ENCODE results near the gene DST.

Gene DST

DNA sequence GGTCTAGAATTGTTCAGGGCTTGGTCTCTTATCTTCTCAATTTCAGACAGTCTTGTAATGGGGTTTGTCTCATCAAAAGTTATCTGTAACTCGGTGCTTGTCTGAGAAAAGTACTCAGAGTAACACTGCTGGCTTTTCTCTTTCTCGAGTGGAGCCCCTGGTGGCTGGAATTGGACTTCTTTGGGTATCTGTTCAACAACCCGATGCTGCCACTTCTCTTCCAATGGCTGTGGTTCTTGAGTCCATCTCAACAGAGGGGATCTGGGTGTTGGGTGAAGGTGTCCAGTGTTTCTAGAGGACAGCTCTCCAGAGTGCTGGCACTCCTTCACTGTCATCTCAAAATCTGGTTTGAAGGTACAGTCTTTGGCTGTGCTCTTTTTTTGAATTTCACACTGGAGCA, 24.6 kb downstream of the DST start:
- Mint-ChIP-seq H3K27me3 (no peaks in the 10 kb centered on the region), H3K9me3 (no peaks in the 10 kb centered on the region), H3K36me3 (ENCODE audit: low read depth) (no peaks in the 10 kb centered on the region), H3K4me1 (ENCODE audit: low read depth) (no peaks in the 10 kb centered on the region), H3K4me3 (no peak overlapping the region), H3K27ac (no peak overlapping the region)

DNA sequence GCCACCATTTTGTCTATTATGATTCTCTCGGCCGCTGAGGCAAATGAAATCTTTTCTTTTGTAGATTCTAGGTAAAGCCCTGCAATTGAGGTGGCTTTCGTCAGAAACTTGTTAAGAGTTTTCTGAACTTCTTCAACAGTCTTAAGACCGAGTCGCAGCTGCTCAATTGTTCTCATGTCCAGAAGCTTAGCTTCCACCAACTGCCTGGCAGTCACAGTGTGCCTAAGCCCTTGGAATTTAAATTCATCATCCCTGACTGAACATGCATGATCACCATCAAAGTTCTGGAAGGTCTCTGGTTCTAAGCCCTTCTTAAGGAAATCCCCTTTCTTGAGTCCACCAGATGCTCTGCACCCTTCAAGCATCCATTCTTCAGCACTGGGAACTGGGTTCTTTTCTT, 25.7 kb downstream of the DST start:
- no peak overlapping the region for H3K4me3 Mint-ChIP-seq

GRCh38 chr6:56613247-56613851, 29.3 kb downstream of the DST start:
- Mint-ChIP-seq H3K36me3 (ENCODE audit: low read depth) (no peaks in the 10 kb centered on the region), H3K27me3 (no peaks in the 10 kb centered on the region), H3K27ac (no peak overlapping the region), H3K9me3 (no peaks in the 10 kb centered on the region), H3K4me3 (no peak overlapping the region), H3K4me1 (ENCODE audit: low read depth) (no peaks in the 10 kb centered on the region)

More for the DNA sequence above, 25.7 kb downstream of the DST start:
- H3K4me1 Mint-ChIP-seq (ENCODE audit: low read depth): no peaks in the 10 kb centered on the region
- H3K27ac Mint-ChIP-seq: no peak overlapping the region
- no peaks in the 10 kb centered on the region for H3K27me3 Mint-ChIP-seq
- no peaks in the 10 kb centered on the region for H3K36me3 Mint-ChIP-seq (ENCODE audit: low read depth)
- H3K9me3 Mint-ChIP-seq: no peaks in the 10 kb centered on the region

GRCh38 chr6:56608332-56608731, 34.4 kb downstream of the DST start:
- Mint-ChIP-seq H3K9me3 (no peaks in the 10 kb centered on the region), H3K36me3 (ENCODE audit: low read depth) (no peaks in the 10 kb centered on the region), H3K27ac (no peak overlapping the region), H3K27me3 (peaks cover 3% of the 10 kb centered on the region), H3K4me1 (ENCODE audit: low read depth) (no peaks in the 10 kb centered on the region), H3K4me3 (no peak overlapping the region)

DNA sequence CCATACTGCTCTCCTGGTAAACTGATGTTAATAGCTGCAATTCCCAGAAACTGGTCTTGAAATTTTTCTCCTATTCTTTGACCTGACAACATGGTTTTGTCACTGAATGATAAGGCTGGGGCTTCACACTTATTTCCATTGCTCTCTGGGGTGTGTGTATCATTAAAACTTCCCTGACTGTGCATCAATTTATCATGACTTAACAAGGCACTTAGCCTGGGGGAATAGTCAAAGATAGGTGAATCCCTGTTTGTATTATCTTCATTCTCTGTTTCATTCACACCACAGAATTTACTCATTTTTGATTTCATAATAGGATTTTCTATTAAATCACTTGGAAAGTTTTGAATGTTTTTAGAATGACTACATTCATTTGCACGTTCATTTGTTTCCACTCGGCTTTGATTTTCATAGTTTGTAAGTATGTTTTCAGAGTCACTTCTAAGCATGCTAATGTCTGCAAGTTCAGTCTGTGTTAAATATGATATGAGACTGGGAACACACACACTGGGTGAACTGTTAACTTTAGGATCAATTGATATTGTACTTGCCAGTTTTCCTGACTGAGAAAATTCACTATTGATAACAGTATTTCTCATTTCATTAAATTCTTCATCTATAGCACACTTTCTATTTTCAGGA, 35.5 kb downstream of the DST start:
- Mint-ChIP-seq H3K27me3 (peaks cover 3% of the 10 kb centered on the region), H3K27ac (no peak overlapping the region), H3K36me3 (ENCODE audit: low read depth) (no peaks in the 10 kb centered on the region), H3K4me3 (no peak overlapping the region), H3K4me1 (ENCODE audit: low read depth) (no peaks in the 10 kb centered on the region), H3K9me3 (no peaks in the 10 kb centered on the region)

DNA sequence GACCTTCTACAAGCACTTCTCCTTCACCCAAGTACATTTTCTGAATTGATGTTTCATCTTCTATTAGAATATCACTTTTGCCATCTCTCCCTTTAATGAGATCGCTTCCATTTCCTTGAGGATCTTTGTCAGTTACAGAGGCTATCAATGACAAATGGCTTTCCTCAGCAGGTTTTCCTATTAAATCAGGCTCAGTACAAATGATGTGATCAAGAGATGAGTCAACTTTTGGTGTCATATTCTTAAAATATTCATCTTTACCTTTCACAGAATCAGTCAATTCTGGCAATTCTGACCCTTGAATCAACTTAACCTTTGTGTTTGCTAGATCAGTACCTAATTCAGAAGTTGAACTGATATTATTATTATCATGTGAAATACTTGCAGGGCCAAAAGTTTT, 37.3 kb downstream of the DST start:
- Mint-ChIP-seq H3K4me1 (ENCODE audit: low read depth) (no peaks in the 10 kb centered on the region), H3K36me3 (ENCODE audit: low read depth) (no peaks in the 10 kb centered on the region), H3K27ac (no peak overlapping the region), H3K27me3 (peaks cover 3% of the 10 kb centered on the region), H3K4me3 (no peak overlapping the region), H3K9me3 (no peaks in the 10 kb centered on the region)

DNA sequence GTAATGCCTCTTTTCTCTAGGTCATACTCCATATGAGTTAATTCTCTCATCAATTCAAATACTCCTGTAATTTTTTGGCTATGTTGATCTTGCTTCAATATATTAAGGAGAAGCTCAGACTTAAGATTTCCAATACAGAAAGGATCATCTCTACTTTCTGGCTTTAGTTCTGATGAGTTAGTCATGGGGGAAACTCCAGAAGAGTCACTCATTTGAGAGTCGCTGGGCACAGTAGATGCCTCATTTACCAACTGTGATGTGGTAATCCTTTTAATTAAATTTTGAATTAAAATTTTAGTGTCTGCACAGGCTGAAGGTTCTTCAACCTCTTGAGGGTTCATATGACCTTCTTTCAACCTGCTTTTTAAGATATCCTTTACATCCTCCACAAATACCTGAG, 38.5 kb downstream of the DST start:
- Mint-ChIP-seq H3K4me1 (ENCODE audit: low read depth) (no peaks in the 10 kb centered on the region), H3K36me3 (ENCODE audit: low read depth) (no peaks in the 10 kb centered on the region), H3K27me3 (peaks cover 7% of the 10 kb centered on the region), H3K27ac (no peak overlapping the region), H3K4me3 (no peak overlapping the region), H3K9me3 (no peaks in the 10 kb centered on the region)

GRCh38 chr6:56601390-56601789, 41.3 kb downstream of the DST start:
- no peaks in the 10 kb centered on the region for H3K9me3 Mint-ChIP-seq
- no peaks in the 10 kb centered on the region for H3K36me3 Mint-ChIP-seq (ENCODE audit: low read depth)
- H3K4me1 Mint-ChIP-seq (ENCODE audit: low read depth): no peaks in the 10 kb centered on the region
- no peak overlapping the region for H3K27ac Mint-ChIP-seq
- no peak overlapping the region for H3K4me3 Mint-ChIP-seq
- peaks cover 6% of the 10 kb centered on the region for H3K27me3 Mint-ChIP-seq

DNA sequence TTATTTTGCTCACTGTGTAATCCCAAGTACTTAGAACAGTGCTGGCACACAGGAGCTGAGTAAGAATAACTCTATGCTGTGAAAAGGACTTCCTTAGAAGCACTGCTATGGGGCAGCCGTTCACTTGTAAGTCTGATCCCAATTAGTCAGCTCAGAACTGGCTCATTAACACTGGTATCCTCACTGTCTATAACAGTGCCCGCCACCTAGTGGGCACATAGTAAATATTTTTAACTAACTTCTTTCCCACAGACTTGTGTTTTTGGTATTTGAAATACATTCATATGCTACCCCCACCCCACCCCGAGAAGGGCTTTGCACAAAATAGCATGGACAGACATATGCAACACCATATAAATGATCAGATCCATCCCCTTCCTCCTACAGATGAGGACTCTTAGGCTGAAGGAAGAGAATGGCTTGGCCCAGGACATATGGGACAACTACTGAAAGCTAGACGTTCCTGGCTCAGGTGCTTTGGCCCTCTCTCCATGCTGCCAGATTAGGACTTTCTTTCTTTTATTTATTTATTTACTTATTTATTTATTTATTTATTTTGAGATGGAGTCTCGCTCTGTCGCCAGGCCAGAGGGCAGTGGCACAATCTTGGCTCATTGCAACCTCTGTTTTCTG, 47.1 kb downstream of the DST start:
- Mint-ChIP-seq H3K9me3 (no peaks in the 10 kb centered on the region), H3K27ac (no peak overlapping the region), H3K4me1 (ENCODE audit: low read depth) (peaks cover 19% of the 10 kb centered on the region), H3K4me3 (no peak overlapping the region), H3K27me3 (peaks cover 4% of the 10 kb centered on the region), H3K36me3 (ENCODE audit: low read depth) (no peaks in the 10 kb centered on the region)

- Mint-ChIP-seq H3K9me3 (no peaks in the 10 kb centered on the region), H3K4me1 (ENCODE audit: low read depth) (peaks cover 19% of the 10 kb centered on the region), H3K36me3 (ENCODE audit: low read depth) (no peaks in the 10 kb centered on the region), H3K27ac (no peak overlapping the region), H3K4me3 (no peak overlapping the region), H3K27me3 (peaks cover under 1% of the 10 kb centered on the region)
Measured at GRCh38 chr6:56594699-56595098, 48.0 kb downstream of the DST start.

GRCh38 chr6:56593801-56594318, 48.8 kb downstream of the DST start:
- H3K36me3 Mint-ChIP-seq (ENCODE audit: low read depth): no peaks in the 10 kb centered on the region
- H3K4me3 Mint-ChIP-seq: no peak overlapping the region
- no peak overlapping the region for H3K27ac Mint-ChIP-seq
- H3K9me3 Mint-ChIP-seq: no peaks in the 10 kb centered on the region
- peaks cover 19% of the 10 kb centered on the region for H3K4me1 Mint-ChIP-seq (ENCODE audit: low read depth)
- H3K27me3 Mint-ChIP-seq: no peaks in the 10 kb centered on the region

GRCh38 chr6:56582236-56582635, 60.5 kb downstream of the DST start:
- Mint-ChIP-seq H3K4me1 (ENCODE audit: low read depth) (no peaks in the 10 kb centered on the region), H3K9me3 (no peaks in the 10 kb centered on the region), H3K27ac (no peak overlapping the region), H3K4me3 (no peak overlapping the region), H3K27me3 (no peaks in the 10 kb centered on the region), H3K36me3 (ENCODE audit: low read depth) (no peaks in the 10 kb centered on the region)

DNA sequence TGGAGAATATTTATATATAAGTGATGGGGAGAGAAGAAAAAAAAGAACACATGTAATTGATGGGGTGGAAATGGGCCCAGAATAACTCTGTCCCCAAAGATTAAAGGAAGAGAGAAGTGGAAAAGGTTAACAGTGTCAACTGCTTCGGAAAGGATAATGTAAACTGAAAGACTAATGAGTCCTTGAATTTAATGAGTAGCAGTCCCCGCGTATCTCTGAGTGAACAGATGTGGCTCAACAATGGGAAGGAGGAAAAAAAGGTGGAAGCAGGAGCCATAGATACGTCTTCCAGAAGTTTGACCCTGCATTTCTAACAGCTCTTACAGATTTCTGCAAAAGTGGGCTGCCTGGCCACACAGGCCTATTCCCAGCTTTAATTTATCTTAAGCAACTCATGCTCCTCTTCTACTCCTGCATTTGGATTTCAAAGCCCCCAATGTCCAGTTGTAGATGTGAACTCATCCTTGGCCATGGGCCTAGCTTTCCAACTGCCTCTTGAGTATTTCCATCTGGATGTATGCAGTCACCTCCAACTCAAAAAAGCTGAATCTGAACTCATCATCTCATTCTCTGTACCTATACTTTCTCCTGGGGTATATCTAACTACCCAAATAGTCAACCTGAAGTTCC, 61.3 kb downstream of the DST start:
- no peaks in the 10 kb centered on the region for H3K9me3 Mint-ChIP-seq
- no peaks in the 10 kb centered on the region for H3K36me3 Mint-ChIP-seq (ENCODE audit: low read depth)
- no peaks in the 10 kb centered on the region for H3K27me3 Mint-ChIP-seq
- H3K4me1 Mint-ChIP-seq (ENCODE audit: low read depth): no peaks in the 10 kb centered on the region
- H3K4me3 Mint-ChIP-seq: no peak overlapping the region
- no peak overlapping the region for H3K27ac Mint-ChIP-seq

GRCh38 chr6:56580271-56580670, 62.4 kb downstream of the DST start:
- Mint-ChIP-seq H3K27ac (no peak overlapping the region), H3K27me3 (no peaks in the 10 kb centered on the region), H3K36me3 (ENCODE audit: low read depth) (no peaks in the 10 kb centered on the region), H3K4me3 (no peak overlapping the region), H3K9me3 (no peaks in the 10 kb centered on the region), H3K4me1 (ENCODE audit: low read depth) (no peaks in the 10 kb centered on the region)

- H3K4me1 Mint-ChIP-seq (ENCODE audit: low read depth): no peaks in the 10 kb centered on the region
- H3K36me3 Mint-ChIP-seq (ENCODE audit: low read depth): no peaks in the 10 kb centered on the region
- H3K4me3 Mint-ChIP-seq: no peak overlapping the region
- H3K27me3 Mint-ChIP-seq: no peaks in the 10 kb centered on the region
- no peaks in the 10 kb centered on the region for H3K9me3 Mint-ChIP-seq
- no peak overlapping the region for H3K27ac Mint-ChIP-seq
Measured at GRCh38 chr6:56579155-56579851, 63.4 kb downstream of the DST start.

Measured in stimulated activated naive CD8-positive, alpha-beta T cell treated with anti-CD3 and anti-CD28 coated beads, Interleukin-15, Interleukin-2, amounts not matched to agents 100 ng/mL and 50 ng/mL, for 24 hours (primary cell).